Gastrocnemius medialis (tissue), 4 donors: ENCODE data around the gene ARFGEF3.

Experiments used
- POLR2A ChIP-seq, 2 donors: fragments of 450-650 bp; IDR thresholded peaks; one replicate each; pipeline ENCODE4 v1.6.1; 2017; ENCODE audit warnings: antibody characterized with exemption in 2 of 2, mild to moderate bottlenecking in 2 of 2, moderate library complexity in 2 of 2
- TF ChIP-seq, protein P1 (sequence below), 5 experiments: fragments of 450-650 bp in 3 of 5; fragments of 200-600 bp in 2 of 5; sonication (generic) in 2 of 5; IDR thresholded peaks in 4 of 5; conservative IDR thresholded peaks in 1 of 5; 1 replicate in 4 of 5; 2 replicates in 1 of 5; pipeline ENCODE4 v1.5.1; 2016 to 2019; ENCODE audit warnings: antibody characterized with exemption in 5 of 5, mild to moderate bottlenecking in 3 of 5, moderate library complexity in 3 of 5

DNA sequence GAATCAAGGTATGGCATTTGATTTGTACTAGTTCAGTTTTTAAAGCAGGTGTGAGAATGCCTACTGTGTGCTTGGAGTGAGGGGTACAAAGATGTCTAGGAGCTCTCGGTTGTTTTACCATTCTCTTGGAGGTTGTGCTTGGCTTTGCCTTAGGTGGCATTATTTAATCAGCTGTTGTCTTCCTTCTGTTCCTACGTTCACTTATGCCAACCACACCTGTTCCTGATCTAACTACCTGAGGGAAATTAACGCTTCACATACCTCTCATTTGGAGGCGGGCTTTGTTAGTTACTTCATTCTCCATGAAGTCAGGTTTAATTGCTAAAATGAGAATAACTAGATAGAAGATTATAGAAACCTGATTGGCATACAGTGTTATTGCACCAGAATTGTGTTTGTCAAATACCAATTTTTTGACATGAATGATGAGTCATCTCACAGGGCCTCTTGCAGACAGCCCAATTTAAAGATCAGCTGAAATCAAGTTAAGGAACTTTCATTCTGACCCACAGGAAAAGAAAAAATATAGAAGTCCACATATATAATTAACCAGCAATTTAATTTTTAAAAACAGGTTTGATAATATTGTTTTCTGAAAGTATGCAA is 81.4 kb downstream of the ARFGEF3 start:
- TF ChIP-seq, protein P1, sequence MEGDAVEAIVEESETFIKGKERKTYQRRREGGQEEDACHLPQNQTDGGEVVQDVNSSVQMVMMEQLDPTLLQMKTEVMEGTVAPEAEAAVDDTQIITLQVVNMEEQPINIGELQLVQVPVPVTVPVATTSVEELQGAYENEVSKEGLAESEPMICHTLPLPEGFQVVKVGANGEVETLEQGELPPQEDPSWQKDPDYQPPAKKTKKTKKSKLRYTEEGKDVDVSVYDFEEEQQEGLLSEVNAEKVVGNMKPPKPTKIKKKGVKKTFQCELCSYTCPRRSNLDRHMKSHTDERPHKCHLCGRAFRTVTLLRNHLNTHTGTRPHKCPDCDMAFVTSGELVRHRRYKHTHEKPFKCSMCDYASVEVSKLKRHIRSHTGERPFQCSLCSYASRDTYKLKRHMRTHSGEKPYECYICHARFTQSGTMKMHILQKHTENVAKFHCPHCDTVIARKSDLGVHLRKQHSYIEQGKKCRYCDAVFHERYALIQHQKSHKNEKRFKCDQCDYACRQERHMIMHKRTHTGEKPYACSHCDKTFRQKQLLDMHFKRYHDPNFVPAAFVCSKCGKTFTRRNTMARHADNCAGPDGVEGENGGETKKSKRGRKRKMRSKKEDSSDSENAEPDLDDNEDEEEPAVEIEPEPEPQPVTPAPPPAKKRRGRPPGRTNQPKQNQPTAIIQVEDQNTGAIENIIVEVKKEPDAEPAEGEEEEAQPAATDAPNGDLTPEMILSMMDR (IDR thresholded peaks at IDR 0.05 in 4 of 5, conservative IDR thresholded peaks at IDR 0.05 in 1 of 5) = no peak
- TF ChIP-seq POLR2A (IDR thresholded peaks at IDR 0.05) = no peak
